MM.1S (cell line): ENCODE results near the gene CD300LF.

Experiments
- EZH2phosphoT487 ChIP-seq: fragments of 300-600 bp; sonication (generic); IDR thresholded peaks from 2 replicates; pipeline ENCODE4 v1.6.1; 2018; ENCODE audit warnings: antibody characterized with exemption, low read length
- TF ChIP-seq, protein P1 (sequence below): fragments of 300-600 bp; sonication (generic); IDR thresholded peaks from 2 replicates; pipeline ENCODE4 v1.5.1; 2016; ENCODE audit warnings: antibody characterized with exemption, low read length, mixed read lengths

DNA sequence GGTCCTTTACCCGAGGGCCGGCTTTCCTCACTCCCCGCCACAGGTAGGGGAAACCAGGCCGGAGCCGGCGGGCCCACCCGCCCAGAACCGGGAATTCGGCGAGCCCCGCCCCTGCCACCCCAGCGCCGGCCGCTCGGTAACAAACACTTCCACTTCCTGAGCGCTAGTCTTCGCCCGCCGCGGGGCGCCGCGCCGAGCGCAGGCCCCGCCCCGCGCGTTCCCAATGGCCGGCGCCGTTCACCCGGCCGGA lies 35.5 kb upstream of the CD300LF start:
- TF ChIP-seq, protein P1, sequence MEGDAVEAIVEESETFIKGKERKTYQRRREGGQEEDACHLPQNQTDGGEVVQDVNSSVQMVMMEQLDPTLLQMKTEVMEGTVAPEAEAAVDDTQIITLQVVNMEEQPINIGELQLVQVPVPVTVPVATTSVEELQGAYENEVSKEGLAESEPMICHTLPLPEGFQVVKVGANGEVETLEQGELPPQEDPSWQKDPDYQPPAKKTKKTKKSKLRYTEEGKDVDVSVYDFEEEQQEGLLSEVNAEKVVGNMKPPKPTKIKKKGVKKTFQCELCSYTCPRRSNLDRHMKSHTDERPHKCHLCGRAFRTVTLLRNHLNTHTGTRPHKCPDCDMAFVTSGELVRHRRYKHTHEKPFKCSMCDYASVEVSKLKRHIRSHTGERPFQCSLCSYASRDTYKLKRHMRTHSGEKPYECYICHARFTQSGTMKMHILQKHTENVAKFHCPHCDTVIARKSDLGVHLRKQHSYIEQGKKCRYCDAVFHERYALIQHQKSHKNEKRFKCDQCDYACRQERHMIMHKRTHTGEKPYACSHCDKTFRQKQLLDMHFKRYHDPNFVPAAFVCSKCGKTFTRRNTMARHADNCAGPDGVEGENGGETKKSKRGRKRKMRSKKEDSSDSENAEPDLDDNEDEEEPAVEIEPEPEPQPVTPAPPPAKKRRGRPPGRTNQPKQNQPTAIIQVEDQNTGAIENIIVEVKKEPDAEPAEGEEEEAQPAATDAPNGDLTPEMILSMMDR: no peak
- TF ChIP-seq EZH2phosphoT487: no peak
